Stimulated activated CD4-positive, alpha-beta T cell treated with anti-CD3 and anti-CD28 coated beads, Interleukin-12 subunit alpha, Interleukin-12 subunit beta, amount 100 ng/mL, for 4 hours (primary cell): ENCODE results near the gene ABCC1.
"Not testable (repeated sequence)": the region's sequence is repeated elsewhere in the genome, so short reads cannot be mapped to it uniquely, and the experiment has no call there.

Source experiments
- DNase-seq: peaks from one replicate; pipeline ENCODE4 v3.0.0-alpha.2; 2020

The ABCC1 gene

DNA sequence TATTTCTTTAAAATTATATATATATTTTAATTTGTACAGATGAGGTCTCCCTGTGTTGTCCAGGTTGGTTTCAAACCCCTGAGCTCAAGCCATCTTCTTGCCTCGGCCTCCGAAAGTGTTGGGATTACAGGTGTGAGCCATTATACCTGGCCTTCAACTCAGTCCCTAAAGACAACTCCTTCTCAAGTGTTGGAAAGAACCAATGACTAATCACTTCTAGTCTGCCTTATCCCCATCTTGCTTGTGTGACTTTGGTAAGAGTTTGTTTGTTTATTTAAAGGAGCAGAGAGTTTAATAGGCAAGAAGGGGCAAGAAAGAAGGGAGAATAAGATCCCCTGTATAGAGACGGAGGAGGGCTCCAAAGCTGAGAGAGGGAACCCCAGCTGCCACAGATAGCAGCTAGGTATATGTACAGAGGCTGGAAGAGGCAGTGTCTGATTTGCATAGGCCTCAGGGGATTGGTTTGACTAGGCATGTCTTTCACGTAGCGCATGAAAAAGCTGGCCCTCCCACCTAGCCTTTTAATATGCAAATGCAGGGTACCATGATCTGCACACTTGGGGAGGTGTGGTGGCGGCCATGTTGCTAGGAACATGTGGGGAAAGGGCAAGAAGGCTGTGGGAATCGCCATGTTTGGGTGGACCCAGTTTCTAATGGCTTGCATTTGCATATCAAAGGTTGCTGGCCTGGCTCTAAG, 21.5 kb downstream of the ABCC1 start:
- no peak for DNase-seq

- no peak for DNase-seq
These were observed 22.0 kb downstream of the ABCC1 start for GRCh38 chr16:15971440-15971815.

DNA sequence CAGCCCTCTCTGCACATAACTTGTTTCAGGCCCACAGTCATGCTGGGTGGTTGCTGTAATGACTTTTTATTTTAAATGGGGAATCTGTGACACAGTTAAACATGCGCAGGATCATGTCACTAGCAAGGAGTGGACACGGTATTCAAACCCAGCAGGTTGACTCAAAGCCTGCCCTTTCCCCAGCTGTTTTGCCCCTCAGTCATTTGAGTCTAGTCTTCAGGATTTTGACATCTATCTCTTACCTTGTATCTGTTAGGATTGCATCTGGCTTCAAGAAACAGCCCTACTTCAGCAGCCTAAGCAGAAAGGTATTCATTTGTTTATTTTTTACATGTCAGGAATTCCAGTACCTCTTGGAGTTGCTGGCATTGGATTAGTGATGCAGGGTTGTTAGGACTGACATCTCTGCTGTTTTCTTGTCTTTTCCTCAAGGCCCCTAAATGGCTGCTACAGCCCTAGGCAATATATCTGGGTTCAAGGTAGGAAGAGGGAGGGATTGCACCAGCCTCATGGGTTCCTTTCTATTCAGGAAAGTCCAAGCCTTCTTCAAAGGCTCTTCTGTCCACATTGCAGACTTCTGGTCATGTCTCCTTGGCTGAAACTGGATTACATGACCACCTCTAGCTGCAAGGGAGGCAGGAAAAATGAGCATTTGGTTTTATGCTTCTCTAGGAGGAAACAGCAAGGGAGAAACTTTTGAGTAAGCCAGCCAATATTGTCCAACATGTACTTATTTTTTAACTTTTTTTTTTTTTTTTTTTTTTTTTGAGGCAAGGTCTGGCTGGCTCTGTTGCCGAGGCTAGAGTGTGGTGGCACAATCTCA, 22.8 kb downstream of the ABCC1 start:
- DNase-seq, result no peak

DNA sequence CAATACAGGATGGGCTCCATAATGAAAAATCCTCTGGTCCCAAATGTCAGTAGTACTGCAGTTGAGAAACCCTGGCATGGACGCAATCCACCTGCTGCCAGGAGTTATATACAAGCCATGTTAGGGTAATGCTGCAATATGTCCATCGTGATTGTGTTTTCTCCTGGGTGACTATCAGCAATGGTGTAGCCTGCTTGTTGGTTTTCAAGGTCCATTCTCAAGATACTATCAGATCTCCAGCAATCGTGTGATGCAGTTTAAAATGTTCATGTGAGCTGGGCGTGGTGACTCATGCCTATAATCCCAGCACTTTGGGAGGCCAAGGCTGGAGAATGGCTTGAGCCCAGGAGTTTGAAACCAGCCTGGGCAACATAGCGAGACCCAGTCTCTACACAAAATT, 24.0 kb downstream of the ABCC1 start:
- no peak for DNase-seq

- DNase-seq, result no peak
These were observed 24.6 kb downstream of the ABCC1 start for GRCh38 chr16:15974057-15974456.

DNA sequence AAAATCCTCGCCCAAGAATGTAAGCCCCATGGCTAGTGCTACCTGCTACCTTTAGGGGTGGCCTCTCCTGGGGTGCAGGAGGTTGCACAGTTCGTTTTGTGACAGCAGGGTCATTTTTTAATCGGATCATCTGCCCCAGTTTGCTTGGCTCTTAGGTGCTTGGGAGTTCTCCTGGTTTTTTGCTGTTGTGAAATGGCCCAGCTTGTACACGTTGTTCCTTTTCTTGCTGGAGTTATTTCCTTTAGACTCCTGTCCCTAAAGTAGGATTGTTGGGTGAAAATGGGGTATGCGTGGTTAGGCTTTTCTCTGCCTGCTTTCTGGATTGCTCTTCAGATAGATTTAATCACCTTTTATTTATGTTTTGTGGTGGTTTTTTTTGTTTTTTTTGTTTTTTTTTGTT, 25.8 kb downstream of the ABCC1 start:
- no peak for DNase-seq

GRCh38 chr16:15976225-15976812, 26.9 kb downstream of the ABCC1 start:
- DNase-seq, result no peak

- no peak for DNase-seq
These were observed 27.7 kb downstream of the ABCC1 start for GRCh38 chr16:15976929-15977637.

- DNase-seq, result no peak
These were observed 30.4 kb downstream of the ABCC1 start for GRCh38 chr16:15979801-15980200.

DNA sequence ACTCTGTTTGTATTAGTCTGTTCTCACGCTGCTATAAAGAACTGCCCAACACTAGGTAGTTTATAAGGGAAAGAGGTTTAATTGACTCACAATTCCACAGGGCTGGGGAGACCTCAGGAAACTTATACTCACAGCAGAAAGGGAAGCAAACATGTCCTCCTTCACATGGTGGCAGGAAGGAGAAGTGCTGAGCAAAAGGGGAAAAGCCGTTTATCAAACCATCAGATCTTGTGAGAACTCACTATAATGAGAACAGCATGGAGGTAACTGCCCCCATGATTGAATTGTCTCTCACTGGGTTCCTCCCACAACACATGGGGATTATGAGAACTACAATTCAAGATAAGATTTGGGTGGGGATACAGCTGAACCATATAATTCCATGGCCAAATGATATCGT, 30.9 kb downstream of the ABCC1 start:
- no peak for DNase-seq

DNA sequence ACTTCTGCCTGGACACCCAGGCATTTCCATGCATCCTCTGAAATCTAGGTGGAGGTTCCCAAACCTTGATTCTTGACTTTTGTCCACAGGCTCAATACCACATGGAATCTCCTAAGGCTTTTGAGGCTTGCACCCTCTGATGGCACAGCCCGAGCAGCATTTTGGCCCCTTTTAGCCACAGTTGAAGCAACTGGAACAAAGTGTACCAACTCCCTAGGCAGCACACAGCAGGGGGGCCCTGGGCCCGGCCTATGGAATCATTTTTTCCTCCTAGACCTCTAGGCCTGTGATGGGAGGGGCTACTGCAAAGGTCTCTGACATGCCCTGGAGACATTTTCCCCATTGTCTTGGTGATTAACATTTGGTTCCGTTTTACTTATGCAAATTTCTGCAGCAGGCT, 32.0 kb downstream of the ABCC1 start:
- DNase-seq, result no peak

GRCh38 chr16:15982194-15982915, 32.9 kb downstream of the ABCC1 start:
- DNase-seq, result not testable (repeated sequence)

DNA sequence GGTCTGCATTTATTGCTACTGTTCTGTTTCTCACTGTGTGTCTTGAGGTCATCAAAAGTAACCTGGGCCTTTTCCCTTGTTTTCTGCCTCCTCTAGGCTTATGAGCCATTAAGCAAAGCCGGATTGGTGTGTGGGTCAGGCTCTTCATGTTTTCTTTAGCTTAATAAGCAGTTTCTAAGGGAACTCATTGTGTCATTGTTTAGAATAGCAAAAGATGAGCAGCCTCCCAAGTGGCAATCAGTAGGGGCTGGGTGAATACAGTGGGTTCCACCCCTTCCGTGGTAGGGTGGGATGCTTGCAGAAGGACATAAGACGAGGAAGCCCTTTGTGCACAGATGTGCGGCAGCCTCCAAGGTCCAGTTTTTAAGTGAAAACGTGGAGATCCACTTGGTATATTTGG, 34.5 kb downstream of the ABCC1 start:
- no peak for DNase-seq

GRCh38 chr16:15985144-15985543, 35.7 kb downstream of the ABCC1 start:
- DNase-seq, result no peak

DNA sequence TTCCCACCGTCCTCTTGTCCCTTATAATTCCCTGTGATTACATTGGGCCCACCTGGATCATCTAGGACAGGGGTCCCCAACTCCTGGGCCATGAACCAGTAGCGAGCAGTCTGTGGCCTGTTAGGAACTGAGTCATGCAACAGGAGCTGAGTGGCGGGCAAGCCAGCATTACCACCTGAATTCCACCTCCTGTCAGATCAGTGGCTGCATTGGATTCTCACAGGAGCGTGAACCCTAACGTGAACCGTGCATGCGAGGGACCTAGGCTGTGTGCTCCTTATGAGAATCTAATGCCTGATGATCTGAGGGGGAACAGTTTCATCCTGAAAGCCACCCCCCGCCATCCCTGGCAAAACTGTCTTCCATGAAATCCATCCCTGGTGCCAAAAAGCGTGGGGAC, 36.8 kb downstream of the ABCC1 start:
- DNase-seq, result no peak

DNA sequence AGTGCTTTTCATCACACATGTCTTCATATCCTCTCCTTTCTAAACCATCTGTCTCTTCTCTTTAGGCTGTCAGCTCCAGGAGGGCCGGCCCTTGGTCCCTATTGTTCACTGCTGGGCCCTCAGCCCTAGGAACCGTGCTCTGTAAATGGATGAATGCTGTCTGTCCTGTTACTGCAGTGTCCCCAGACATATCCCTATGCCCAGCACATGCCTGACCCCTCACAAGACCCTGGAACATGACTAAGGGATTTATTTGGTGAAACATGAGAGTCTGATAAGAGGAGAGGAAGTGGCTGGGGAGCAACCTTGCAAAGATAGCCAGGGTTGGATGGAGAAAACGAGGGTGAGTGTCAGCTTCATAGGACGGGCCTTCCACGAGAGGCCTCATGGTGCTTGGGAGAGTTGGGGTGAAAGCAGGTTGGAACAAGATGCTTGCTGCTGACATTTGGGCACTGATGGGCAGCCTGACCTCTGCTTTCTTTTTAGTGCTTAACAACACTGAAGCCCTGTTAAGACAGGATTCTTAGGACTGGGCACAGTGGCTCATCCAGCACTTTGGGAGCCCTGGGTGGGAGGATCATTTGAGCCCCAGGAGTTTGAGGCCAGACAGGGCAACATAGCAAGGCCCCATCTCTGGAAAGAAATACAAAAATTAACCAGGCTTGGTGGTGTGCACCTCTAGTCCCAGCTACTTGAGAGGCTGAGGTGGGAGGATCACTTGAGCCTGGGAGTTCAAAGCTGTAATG, 39.0 kb downstream of the ABCC1 start:
- no peak for DNase-seq

DNA sequence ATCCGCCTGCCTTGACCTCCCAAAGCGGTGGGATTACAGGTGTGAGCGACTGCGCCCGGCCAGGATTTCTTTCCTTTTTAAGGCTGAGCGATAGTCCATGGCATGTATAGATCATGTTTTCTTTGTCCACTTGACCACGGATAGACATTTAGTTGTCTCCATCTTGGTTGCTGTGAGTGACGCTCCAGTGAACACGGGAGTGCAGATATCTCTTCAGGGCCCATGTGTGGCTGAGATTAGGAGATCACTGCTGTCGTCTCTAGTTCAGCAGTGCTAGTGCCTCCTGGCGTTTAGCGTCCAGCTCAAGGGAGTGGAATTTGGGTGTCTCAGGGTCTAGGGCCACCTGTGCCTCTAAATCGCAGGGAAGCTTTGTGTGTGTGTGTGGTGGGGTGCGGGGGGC, 41.5 kb downstream of the ABCC1 start:
- no peak for DNase-seq

DNA sequence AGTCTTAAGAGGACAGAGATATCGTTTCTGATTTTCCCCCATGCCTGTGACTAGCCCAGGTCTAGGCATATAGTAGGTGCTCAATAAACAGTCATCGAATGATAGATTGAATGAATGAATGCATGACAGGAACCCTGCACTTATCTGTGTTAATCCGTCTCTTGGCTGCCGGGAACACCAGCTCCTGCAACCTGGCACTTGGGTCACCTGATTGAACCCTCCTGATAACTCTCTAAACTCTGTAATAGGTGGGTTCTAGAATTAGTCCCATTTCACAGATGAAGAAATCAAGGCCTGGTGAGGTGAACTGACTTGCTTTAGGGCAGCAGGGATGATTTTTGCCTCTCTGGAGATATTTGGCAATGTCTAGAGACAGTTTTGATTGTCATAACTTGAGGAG, 43.7 kb downstream of the ABCC1 start:
- DNase-seq, result no peak

DNA sequence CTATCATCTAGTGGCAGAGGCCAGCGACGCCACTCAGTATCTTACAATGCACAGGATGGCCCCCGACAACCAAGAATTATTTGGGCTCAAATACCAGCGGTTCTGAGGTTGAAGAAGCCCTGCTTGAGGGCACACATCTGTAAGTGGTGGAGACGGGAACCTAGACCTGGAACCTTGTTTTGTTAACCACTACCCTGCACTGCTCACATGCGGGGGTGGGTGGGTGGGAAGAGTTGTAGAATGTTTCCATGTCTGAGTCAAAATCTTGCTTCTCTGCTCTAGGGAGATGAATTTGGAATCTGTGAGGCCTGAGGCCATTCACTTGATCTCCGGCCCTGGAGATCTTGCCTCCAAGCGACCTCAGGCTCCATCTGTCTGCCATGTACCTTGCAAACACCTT, 44.1 kb downstream of the ABCC1 start:
- no peak for DNase-seq

DNA sequence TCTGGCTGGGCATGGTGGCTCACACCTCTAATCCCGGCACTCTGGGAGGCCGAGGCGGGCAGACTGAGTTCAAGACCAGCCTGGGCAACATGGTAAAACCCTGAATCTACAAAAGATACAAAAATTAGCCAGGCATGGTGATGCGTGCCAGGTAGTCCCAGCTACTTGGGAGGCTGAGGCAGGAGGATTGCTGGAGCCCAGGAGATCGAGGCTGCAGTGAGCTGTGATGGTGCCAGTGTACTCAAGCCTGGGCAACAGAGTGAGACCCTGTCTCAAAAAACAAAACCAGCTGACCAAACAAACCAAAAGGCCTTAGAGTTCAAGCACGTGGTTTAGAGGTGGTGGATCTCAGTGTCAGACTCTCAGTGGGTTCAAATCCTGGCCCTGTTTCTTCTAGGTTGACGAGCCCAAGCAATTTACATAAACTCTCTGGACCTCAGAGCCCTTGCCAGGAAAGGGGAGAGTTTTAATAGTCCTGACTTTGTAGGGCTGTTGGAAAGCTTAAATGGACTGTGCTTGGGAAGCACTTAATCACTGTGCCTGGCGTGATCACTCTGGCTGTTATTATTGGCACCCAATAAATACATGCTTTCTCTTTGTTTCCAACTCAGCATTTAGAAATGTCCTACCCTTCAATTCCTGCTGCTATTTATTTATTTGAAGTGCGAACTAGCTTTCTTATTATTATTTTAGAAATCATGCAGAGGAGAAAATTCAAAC, 44.7 kb downstream of the ABCC1 start:
- no peak for DNase-seq

DNA sequence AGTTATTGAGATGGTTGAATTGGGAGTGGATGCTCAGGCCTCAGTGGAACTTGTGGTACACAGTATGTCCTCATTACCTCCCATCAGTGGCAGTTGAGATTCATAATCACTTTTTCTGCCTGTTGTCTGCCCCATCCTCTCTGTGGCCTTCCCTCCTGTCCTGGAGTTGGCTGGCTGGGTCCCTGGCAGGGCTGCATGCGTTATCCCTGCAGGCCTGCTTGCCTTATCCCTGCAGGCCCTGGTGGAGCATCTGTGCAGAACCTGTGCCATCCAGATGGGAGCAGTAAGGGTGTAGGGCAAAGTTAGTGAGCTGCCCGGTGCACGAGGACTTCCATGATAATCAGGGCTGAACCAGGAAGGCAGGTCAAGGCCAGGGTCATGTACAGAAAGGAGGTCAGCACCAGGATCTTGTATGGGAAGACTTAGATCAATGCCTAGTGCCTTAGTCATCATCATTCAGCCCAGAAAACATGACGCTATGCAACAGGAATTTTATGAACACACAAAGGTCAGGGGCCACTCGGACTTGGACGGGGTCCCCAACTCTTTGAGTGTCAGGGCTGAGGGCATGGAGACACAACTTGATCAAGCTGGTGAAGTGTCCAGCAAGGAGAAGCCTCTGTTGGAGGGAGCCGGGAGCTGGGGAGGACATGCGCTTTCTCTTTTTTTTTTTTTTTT, 47.2 kb downstream of the ABCC1 start:
- DNase-seq, result no peak
